GM21526 (cell line): Measurements from ENCODE around the gene ZBTB25.

Source experiments
- ATAC-seq: cut with Tn5 transposase; IDR thresholded peaks from one replicate; pipeline ENCODE4 v1.9.1; 2021; ENCODE audit warnings: moderate library complexity; ENCODE audit not compliant: unreplicated experiment, low FRiP score

Gene ZBTB25

DNA sequence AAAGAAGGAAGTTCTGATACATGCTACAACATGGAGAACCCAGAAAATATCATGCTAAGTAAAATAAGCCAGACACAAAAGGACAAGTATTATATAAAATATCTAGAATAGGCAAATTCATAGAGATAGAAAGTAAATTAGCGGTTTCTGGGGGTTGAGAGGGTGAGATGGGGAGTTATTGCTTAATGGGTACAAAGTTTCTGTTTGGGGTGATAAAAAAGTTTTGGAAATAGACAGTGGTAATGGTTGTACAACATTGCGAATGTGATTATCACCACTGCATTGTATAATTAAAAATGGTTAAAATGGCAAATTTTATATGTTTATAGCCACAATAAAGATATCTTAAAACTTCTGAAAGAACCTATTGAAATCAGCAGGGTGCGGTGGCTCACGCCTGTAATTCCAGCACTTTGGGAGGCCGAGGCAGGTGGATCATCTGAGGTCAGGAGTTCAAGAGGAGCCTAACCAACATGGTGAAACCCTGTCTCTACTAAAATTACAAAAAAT is 15.0 kb downstream of the ZBTB25 start:
- ATAC-seq: no peak

DNA sequence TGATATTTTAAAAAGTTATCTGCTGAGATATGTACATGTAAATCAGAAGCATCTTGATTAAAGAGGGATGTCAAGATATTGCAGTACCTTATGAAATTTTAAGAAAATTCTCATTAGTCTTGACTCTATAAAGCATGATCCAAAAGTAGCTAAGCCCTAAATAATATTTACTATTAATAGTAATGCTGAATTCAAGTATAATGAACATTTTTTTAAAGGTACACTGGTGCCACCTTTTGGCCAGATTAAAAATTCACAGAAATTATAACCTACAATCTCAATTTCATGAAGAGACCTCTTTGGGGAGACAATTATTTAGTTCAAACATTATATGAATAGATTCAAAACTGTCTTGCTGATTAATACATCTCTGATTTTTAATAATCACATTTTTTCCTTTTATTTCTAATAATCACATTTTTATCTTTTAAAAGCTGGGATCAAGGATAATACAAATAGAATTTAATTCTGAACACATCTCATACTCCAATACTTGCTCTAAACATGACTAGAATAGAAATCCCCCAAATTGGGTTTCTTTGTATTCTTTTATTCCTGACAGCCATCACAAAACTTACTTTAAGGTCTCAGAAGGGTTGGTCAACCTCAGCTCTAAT is 24.9 kb downstream of the ZBTB25 start:
- no peak for ATAC-seq

DNA sequence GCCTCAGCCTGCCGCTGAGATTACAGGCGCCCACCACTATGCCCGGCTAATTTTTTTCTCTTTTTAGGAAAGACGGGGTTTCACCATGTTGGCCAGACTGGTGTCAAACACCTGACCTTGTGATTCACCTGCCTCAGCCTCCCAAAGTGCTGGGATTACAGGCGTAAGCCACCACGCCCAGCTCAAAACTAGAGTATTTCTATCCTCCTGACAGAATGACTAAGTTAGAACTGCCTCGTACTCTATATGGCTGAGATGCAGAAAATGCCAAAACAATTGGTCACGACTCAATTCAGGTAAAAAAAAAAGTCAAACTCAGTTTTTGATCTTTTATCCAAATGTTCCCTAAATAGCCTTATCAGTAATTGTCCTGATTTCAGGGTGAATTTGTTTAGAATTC is 27.2 kb downstream of the ZBTB25 start:
- no peak for ATAC-seq

DNA sequence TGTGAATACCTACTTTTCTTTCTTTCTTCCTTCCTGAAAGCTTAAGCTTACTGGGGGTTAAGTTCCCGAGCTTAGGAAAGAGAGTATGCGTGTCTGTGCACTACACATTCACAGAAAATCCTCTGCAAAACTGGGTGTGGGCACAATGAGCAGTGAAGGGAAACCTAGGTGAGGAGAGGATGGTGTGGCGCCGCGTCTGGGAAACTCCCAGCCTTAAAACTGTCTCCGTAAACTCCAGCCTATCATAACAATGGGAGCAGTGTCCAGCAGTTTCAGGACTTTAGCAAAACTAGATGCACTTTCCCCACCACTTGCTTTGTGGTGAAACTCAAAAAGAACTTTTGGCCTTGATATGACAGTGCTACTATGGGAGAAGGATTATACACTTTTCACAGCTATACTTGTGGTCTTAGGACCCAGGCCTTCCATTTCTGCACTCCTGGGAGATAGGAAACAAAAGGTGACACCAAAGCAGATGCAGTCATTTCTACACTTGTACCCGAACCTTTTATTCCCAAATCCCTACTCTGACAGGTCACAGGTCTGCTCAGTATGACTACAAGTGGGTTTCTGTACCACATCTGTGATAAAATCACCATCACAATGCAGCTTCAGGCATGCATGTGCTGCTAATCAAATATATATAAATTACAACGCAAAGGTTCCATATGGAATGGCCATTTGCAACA is 27.9 kb downstream of the ZBTB25 start:
- ATAC-seq: no peak

DNA sequence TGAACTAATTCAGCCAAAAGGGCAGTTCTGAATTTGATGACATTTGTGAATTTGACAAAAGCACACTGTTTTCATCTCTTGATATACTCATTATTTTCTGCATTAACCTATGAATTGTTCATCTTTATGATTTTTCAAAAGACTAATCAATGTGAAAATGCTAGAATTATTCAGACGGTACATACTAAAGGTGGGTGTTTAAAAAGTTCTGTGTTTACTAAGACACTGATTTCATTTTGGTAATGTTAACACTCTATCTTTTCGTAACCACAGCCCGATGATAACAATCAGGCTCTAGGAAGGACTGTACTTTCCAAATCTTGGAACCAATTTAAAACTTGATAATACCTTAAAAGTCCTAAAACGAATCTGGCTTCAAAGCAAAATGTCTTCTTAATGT is 28.9 kb downstream of the ZBTB25 start:
- no peak for ATAC-seq

DNA sequence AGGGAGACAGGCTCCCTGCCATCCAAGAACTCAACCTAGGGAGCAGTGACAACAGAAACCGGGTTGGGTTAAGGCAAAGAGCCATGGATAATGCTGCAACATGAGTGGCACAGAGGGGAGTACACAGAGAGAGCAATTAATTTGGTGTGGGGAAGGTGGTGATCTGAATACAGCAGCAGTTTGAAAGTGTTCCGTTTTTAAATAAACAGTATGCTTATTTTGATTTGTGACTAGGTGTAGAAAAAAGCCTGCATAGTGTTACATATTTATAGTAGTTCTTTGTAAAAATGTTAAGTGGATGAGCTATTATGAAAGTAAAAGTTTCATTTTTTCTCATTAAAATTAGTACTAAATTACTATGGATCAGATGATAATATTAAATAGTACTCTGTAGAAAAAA is 29.6 kb downstream of the ZBTB25 start:
- no peak for ATAC-seq

DNA sequence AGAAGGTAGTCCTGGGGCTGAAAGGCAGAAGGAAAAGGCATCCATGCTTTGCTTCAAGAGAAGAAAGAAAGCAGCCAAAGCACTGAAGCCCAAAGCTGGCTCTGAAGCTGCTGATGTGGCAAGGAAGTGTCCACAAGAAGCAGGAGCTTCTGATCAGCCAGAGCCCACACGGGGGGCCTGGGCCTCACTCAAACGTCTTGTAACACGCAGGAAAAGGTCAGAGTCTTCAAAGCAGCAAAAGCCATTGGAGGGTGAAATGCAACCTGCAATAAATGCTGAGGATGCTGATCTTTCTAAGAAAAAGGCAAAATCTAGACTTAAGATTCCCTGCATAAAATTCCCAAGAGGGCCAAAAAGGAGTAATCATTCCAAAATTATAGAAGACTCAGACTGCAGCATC is 35.2 kb downstream of the ZBTB25 start:
- no peak for ATAC-seq

DNA sequence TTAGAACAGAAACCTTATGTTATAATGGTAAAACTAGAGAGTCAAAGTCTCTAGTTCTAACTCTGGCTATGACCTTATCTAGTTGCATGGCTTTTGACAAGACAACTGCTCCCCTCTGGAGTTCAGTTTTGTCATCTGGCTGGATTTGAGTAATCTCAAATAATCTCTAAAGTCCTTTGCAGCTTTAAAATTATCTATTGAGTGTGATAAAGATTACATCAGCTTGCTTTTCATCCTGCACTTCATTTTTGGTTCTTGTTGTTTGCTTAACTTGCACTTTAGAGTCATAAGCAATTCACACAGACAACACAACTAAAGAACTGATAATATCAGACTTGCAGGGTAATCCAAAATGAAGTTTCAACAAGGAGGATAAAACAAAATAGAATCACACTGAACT is 36.1 kb downstream of the ZBTB25 start:
- ATAC-seq: no peak

DNA sequence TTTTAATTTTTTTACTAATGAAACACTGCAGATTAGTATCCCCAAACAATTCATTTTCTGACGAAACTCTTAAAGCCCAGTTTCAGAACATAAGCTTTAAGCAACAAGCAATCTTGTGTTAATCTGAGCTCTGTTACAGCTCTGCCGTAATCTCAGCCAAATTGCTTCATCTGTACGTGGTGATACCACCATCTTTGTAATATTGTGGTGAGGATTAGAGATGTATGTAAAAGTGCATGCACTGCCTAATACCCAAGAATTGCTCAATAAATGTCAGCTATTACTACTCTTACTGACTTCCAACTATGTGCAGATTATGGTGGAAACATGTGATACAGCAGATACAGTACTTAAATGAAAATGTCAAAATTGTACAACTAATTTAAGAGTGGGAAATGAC is 36.5 kb downstream of the ZBTB25 start:
- no peak for ATAC-seq

DNA sequence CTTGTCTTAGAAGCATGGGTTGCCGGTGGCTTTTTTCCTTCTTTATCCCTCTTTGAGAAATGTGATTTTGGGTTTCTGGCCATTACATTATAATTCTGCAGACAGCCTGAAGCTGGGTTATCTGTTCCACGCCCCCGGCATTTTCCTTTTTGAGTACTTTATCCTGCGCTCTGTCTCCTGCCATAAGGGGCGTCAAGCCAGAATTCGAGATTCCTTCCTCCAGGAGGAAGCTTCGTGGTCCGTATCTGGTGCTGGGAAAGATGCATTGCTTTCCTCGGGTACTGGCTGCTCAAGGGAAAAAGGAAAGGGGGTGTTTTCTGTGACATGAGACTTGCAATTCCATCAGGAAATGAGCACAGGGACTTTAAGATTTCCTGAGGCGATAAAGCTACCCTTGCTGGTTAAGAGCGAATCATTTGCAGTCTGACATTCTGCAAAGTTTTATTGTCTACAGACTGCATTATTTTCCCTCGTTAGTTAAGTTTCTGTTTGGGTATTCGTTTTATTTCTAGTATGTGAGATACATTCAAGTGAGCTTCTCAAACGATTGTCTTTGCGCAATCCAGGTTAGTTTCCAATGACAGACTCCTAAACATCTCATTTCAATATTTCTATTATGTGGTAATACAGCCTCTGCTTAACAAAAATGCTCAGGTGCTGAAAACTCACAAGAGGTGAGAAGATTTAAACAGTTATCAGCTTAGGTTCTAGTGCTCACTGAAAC is 37.6 kb downstream of the ZBTB25 start:
- ATAC-seq: no peak

DNA sequence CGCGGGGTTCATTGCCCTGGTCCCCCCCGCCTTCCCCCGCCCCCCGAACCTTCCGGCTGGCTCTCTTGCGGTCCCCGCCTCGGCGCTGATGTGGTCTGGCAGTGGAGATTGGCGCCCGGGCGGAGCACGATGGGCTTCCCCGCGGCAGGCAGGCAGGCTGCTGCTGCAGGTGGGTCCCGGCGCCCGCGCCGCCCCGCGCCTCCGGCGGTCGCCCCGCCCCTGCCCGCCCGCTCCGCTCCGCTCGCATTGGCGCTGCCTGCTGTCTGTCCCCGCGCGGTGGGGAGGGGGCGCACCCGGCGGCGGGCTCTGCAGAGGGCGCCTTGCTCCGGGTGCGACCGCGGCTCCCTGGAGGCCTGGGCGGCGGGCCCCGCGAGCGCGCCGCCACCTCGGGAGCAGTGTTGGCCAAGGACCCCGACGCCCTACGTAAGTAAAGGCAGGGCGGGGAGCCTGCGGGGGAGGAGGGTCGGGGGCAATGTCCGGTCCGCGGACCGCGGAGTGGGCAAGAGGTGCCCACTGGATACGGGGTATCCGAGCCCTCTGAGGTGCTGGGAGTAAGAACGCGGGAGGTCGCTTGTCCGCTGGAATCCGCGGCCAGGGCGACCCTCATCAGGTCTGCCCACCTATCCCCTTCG is 38.3 kb downstream of the ZBTB25 start, which contains the start of gene AKAP5:
Gene AKAP5 (plus strand): TSS at position 309 of the 632 bp plus-strand sequence. CDS start 2,896 bp downstream, outside the sequence.
- ATAC-seq: peak; percentile 51

DNA sequence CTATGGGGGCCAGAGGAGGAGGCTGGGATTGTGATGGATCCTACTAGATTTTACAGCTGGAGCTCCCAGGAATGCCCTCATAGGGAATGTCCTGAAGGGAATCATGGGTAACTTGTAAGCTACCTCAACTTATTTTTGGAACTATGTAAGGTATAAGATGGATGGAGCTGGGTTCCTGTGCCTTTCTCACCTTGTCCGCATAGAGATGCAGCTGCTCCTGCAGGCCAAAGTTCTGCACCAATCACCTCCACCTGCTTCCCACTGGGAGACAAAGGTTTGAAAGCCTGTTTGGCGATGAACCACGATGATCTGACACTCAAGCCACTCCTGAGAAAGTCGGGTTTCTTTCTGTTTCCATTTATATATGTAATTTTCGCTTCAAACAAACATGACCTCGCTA is 39.0 kb downstream of the ZBTB25 start:
- ATAC-seq: no peak

DNA sequence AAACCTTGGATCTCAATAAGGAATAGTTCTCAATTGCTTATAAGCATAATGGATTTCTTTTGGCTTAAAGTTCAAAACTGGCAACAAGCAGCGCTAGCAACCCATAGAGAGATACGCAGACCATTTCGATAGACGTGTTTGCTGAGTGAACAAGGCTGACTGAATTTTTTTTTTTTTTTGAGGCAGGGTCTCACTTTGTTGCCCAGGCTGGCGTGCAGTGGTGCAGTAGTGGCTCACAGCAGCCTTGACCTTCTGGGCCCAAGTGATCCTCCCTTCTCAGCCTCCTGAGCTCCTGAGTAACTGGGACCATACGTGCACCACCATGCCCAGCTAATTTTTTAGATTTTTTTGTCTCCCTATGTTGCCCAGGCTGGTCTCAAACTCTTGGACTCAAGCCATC is 39.8 kb downstream of the ZBTB25 start:
- ATAC-seq: no peak

DNA sequence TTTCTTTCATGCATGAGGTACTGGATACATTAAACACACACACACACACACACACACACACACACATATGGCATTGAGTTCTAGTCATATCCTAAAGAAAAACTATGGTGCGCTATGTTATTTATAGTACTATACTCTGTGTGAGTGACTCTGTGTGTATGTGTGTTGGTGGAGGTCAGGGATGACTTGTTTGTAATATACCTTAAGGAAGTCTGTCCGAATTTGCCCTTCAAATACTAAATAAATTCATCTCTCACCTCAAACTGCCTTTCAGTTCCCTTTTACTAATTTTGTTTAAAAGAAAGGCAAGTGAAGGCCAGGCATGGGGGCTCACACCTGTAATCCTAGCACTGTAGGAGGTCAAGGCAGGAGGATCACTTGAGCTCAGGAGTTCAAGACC is 40.4 kb downstream of the ZBTB25 start:
- ATAC-seq: no peak

DNA sequence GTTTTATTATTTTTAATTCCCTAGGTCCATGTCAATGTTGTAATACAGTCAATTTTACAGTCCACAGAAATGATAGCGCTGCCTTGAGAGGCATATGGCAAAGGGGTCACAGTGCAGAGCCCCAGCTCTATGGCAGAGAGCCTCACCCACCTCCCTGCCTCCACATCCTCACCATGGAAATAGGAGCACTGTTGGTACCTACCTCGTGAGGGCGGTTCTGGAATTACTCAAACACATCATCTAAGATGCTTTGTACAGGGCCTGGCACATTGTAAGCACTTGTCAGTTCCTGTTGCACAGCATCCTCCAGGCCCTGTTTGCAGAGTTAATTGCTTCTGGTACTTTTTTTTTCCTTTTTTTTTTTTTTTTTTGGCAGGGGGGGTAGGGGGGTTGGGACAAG is 42.4 kb downstream of the ZBTB25 start:
- no peak for ATAC-seq

DNA sequence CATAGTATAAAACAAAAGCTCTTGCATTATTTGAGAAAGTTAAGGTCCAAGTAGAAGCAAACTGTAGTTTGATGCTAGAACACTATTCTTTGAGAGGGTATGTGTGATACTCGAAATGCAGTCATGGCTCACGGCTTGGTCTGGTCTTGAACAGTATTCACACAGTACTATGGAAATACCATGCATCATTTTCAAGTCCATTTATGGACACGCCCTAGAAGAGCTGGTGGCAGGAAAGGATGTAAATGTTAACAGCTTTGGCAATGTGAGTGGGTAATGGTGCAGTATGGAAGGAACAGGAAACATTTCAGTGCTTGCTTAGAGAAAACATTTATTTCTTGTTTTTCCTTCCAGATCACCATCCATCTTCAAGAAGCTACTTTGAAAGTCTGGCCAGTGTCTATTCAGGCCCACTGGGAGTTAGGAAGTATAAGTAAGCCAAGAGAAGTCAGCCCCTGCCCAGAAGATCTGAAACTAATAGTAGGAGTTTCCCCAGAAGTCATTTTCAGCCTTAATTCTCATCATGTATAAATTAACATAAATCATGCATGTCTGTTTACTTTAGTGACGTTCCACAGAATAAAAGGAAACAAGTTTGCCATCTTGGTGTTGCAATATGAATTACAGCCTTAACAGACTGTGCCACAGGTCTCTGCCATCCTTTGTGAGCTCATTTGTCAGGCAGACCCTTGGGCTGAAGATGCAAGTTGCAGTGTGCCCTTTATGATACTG is 44.1 kb downstream of the ZBTB25 start:
- no peak for ATAC-seq

DNA sequence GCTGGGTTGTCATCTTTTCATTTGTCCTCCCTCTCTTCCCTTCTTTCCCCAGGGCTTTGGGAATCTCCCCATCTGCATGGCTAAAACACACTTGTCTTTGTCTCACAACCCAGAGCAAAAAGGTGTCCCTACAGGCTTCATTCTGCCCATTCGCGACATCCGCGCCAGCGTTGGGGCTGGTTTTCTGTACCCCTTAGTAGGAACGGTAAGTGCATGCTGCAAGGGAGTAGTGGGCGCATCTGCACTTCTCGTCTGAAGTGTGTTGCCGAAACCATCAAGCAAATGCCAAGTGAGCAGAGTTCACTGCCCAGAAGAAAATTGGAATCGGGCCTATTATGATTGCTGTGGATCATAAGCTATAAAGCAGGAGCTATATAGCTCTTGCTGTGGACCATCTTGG is 49.0 kb downstream of the ZBTB25 start:
- no peak for ATAC-seq

DNA sequence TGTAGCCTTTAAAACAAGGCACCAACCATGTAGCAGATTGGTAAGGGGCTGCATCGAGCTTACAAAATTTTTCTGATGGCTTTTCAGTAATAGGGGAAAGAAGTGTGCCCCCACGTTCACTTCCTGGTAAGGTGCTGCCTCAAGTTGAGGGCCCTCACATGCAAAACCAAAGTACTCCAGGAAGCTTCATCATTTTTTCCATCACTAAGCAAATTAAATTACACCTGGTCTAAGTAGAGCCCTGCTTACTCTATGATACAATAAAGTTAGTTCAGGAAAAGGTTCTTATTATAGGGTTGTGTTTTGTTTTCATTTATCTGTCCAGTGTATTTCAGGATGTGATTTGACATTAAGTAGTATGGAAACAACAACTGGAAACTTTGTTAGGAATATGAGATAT is 53.4 kb downstream of the ZBTB25 start:
- ATAC-seq: no peak

DNA sequence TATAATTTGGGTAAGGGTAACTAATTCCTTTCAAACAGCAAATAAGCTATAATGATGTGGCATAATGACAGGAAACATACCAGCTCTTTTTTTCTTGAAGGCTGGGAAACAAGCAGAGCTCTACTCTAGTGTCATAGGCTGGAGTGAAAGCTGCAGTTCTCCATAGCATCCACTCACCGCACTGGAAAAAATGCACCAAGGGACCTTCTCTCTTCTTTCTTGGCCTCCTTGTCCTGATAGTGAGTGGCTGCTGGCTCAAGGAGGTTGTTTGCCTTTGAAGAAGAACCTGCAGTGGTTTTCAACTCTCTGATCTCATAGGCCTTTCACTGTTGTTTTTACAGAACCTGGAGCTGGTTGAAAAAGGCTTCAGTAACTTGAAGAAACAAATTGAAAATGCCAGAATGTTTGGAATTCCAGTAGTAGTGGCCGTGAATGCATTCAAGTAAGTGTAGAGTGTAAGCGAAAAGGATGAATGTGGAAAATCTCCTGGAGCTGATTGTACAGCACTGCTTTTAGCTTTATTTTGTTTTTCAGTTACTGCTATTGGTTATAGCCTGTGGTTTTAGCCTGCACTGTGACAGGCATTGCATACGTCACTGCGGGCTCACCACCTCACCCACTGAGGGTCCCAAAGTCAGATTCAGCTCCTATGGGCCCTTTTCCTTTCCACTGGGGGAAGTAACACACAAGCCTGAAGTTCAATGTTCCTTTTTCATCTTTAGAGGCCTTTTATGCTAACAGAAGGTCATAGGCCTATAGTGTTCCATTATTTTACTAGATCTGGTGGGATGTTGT is 55.6 kb downstream of the ZBTB25 start:
- ATAC-seq: no peak
